PC-3 (cell line): ENCODE measurements around the gene BLNK. TPM values are rescaled to one million over a fixed set of nuclear protein-coding genes. Genes with fewer than 3 reads are reported as not detected.

Experiments
- ATAC-seq: fragments of 200-7000 bp; cut with Tn5 transposase; 2 replicates; pipeline ENCODE4 v1.9.1; 2020; ENCODE audit warnings: mild to moderate bottlenecking, moderate library complexity
- BruUV-seq: library from RNA; stranded (reverse); fragments of 400-500 nt; replicated peaks from 2 replicates; lab custom pipeline; 2021; lab: Mats Ljungman, UMichigan
- CTCF ChIA-PET: fragments of 300-600 bp; sonication (Branson Sonifier 250); formaldehyde crosslinking; loops from one replicate; lab custom pipeline; 2022; ENCODE audit warnings: antibody characterized with exemption; lab: Charles Lee
- POLR2A ChIA-PET: fragments of 300-600 bp; sonication (Branson Sonifier 250); formaldehyde crosslinking; loops from one replicate; lab custom pipeline; 2022; ENCODE audit warnings: antibody characterized with exemption; ENCODE audit not compliant: unreplicated experiment; lab: Charles Lee
- DNase-seq: peaks from one replicate; pipeline ENCODE4 v3.0.0-alpha.2; 2015
- H2AFZ ChIP-seq: fragments of 300-600 bp; sonication (generic); 2 replicates; pipeline ENCODE4 v1.6.0; 2016; ENCODE audit warnings: antibody characterized with exemption, low read length
- H3F3A ChIP-seq: fragments of 300-600 bp; sonication (generic); one replicate; pipeline ENCODE4 v1.6.0; 2017; ENCODE audit warnings: antibody characterized with exemption, low read length, control low read depth, mild to moderate bottlenecking; ENCODE audit not compliant: unreplicated experiment
- H3K27ac ChIP-seq: fragments of 300-600 bp; sonication (generic); 2 replicates; pipeline ENCODE4 v1.5.1; 2016; ENCODE audit warnings: mild to moderate bottlenecking, low read length
- H3K27me3 ChIP-seq: fragments of 300-600 bp; sonication (generic); 2 replicates; pipeline ENCODE4 v1.6.1; 2016; ENCODE audit warnings: low read length, mixed read lengths
- H3K36me3 ChIP-seq: fragments of 300-600 bp; sonication (generic); 2 replicates; pipeline ENCODE4 v1.6.1; 2016; ENCODE audit warnings: low read depth, mixed run types, low read length, mixed read lengths
- H3K4me1 ChIP-seq: fragments of 300-600 bp; sonication (generic); 2 replicates; pipeline ENCODE4 v1.5.1; 2016; ENCODE audit warnings: low read length; ENCODE audit not compliant: insufficient read depth
- H3K4me2 ChIP-seq: fragments of 300-600 bp; sonication (generic); 2 replicates; pipeline ENCODE4 v1.6.0; 2016; ENCODE audit warnings: low read length
- H3K4me3 ChIP-seq: fragments of 300-600 bp; sonication (generic); 2 replicates; pipeline ENCODE4 v1.5.1; 2016; ENCODE audit warnings: mild to moderate bottlenecking, low read length, mixed read lengths
- H3K79me2 ChIP-seq: fragments of 300-600 bp; sonication (generic); 2 replicates; pipeline ENCODE4 v1.6.1; 2017; ENCODE audit warnings: low read length, mixed read lengths
- H3K9ac ChIP-seq: fragments of 300-600 bp; sonication (generic); 2 replicates; pipeline ENCODE4 v1.6.0; 2016; ENCODE audit warnings: mild to moderate bottlenecking, low read length
- H3K9me2 ChIP-seq: fragments of 300-600 bp; sonication (generic); replicated peaks from 2 replicates; pipeline ENCODE4 v1.6.1; 2016; ENCODE audit warnings: mixed run types, low read length, mixed read lengths
- H3K9me3 ChIP-seq: fragments of 300-600 bp; sonication (generic); 2 replicates; pipeline ENCODE4 v1.6.1; 2016; ENCODE audit warnings: low read length, mixed read lengths
- H4K20me1 ChIP-seq: fragments of 300-600 bp; sonication (generic); 2 replicates; pipeline ENCODE4 v1.6.1; 2016; ENCODE audit warnings: low read length, mixed read lengths
- CTCF ChIP-seq: fragments of 300-600 bp; sonication (generic); conservative IDR thresholded peaks from 2 replicates; pipeline ENCODE4 v1.5.1; 2017; ENCODE audit warnings: antibody characterized with exemption, low read depth, mild to moderate bottlenecking, low read length
- EZH2 ChIP-seq: fragments of 300-600 bp; sonication (generic); IDR thresholded peaks from one replicate; pipeline ENCODE4 v1.6.1; 2017; ENCODE audit warnings: antibody characterized with exemption, mild to moderate bottlenecking, low read length; ENCODE audit not compliant: unreplicated experiment
- EZH2phosphoT487 ChIP-seq: fragments of 300-600 bp; sonication (generic); IDR thresholded peaks from 2 replicates; pipeline ENCODE4 v1.6.1; 2018; ENCODE audit warnings: mild to moderate bottlenecking, antibody characterized with exemption, low read length, borderline replicate concordance
- intact Hi-C: fragments of 100-400 bp; cut with micrococcal nuclease; formaldehyde crosslinking; loops from 2 replicates; pipeline ENCODE4 v1.9.0; 2023
- total RNA-seq: library from RNA; depleted of rRNA; stranded (reverse); fragments of >200 nt; gene quantifications from 2 replicates; pipeline ENCODE4 v1.2.3, GENCODE V29; 2014

Gene BLNK
- total RNA-seq, 1 experiment from 2014 or later, result not detected

GRCh38 chr10:96172666-96173065 lies 98.7 kb downstream of the BLNK start:
- Histone ChIP-seq H3K79me2 (no peaks in the 10 kb centered on the region), H4K20me1 (no peaks in the 10 kb centered on the region), H3K9me3 (no peaks in the 10 kb centered on the region), H3K4me2 (no peak overlapping the region), H3F3A (no peaks in the 10 kb centered on the region), H3K27me3 (no peaks in the 10 kb centered on the region), H3K9ac (no peak overlapping the region), H3K36me3 (no peaks in the 10 kb centered on the region), H3K27ac (no peak overlapping the region), H3K4me1 (no peaks in the 10 kb centered on the region), H3K9me2 (no peaks in the 10 kb centered on the region), H3K4me3 (no peak overlapping the region), H2AFZ (no peak overlapping the region)
- ATAC-seq (no peak), DNase-seq (no peak)
- TF ChIP-seq EZH2phosphoT487 (no peak), CTCF (no peak), EZH2 (no peak)
- intact Hi-C loops, result no loop called here
- POLR2A ChIA-PET, result no interaction called here
- CTCF ChIA-PET, result no interaction called here
- BruUV-seq, result no TSS peak

GRCh38 chr10:96170230-96170629 lies 101.1 kb downstream of the BLNK start:
- no peak overlapping the region for H3K4me2 ChIP-seq
- no peaks in the 10 kb centered on the region for H3K9me2 ChIP-seq
- no peak overlapping the region for H2AFZ ChIP-seq
- DNase-seq (no peak), ATAC-seq (no peak)
- ChIA-PET POLR2A (no interaction called here), CTCF (no interaction called here)
- no peaks in the 10 kb centered on the region for H3K4me1 ChIP-seq
- H3K27me3 ChIP-seq, result no peaks in the 10 kb centered on the region
- no TSS peak for BruUV-seq
- H3K79me2 ChIP-seq, result no peaks in the 10 kb centered on the region
- H3F3A ChIP-seq, result no peaks in the 10 kb centered on the region
- no peaks in the 10 kb centered on the region for H3K9me3 ChIP-seq
- no peak overlapping the region for H3K27ac ChIP-seq
- intact Hi-C loops, result no loop called here
- H3K36me3 ChIP-seq, result no peaks in the 10 kb centered on the region
- H3K4me3 ChIP-seq, result no peak overlapping the region
- TF ChIP-seq EZH2, result no peak
- TF ChIP-seq CTCF, result no peak
- H4K20me1 ChIP-seq, result no peaks in the 10 kb centered on the region
- H3K9ac ChIP-seq, result no peak overlapping the region

- intact Hi-C loops, result no loop called here
- no TSS peak for BruUV-seq
- TF ChIP-seq EZH2phosphoT487 (no peak), EZH2 (no peak), CTCF (no peak)
- H3K27ac ChIP-seq, result no peak overlapping the region
- no peaks in the 10 kb centered on the region for H3K4me1 ChIP-seq
- H3K9me2 ChIP-seq, result no peaks in the 10 kb centered on the region
- no peak overlapping the region for H3K9ac ChIP-seq
- H3K36me3 ChIP-seq, result no peaks in the 10 kb centered on the region
- H2AFZ ChIP-seq, result no peak overlapping the region
- ATAC-seq (no peak), DNase-seq (no peak)
- no peaks in the 10 kb centered on the region for H3K27me3 ChIP-seq
- no peaks in the 10 kb centered on the region for H3K79me2 ChIP-seq
- no peaks in the 10 kb centered on the region for H3F3A ChIP-seq
- no peaks in the 10 kb centered on the region for H3K9me3 ChIP-seq
- H3K4me3 ChIP-seq, result no peak overlapping the region
- ChIA-PET POLR2A (no interaction called here), CTCF (no interaction called here)
- no peak overlapping the region for H3K4me2 ChIP-seq
- no peaks in the 10 kb centered on the region for H4K20me1 ChIP-seq
These were observed 102.8 kb downstream of the BLNK start for GRCh38 chr10:96168546-96168945.
